HG03095 (cell line): Measurements from ENCODE around the gene CCDC106.

Source experiments
- ATAC-seq: cut with Tn5 transposase; IDR thresholded peaks from one replicate; pipeline ENCODE4 v1.9.1; 2021; ENCODE audit warnings: moderate library complexity; ENCODE audit not compliant: unreplicated experiment

CCDC106 gene

DNA sequence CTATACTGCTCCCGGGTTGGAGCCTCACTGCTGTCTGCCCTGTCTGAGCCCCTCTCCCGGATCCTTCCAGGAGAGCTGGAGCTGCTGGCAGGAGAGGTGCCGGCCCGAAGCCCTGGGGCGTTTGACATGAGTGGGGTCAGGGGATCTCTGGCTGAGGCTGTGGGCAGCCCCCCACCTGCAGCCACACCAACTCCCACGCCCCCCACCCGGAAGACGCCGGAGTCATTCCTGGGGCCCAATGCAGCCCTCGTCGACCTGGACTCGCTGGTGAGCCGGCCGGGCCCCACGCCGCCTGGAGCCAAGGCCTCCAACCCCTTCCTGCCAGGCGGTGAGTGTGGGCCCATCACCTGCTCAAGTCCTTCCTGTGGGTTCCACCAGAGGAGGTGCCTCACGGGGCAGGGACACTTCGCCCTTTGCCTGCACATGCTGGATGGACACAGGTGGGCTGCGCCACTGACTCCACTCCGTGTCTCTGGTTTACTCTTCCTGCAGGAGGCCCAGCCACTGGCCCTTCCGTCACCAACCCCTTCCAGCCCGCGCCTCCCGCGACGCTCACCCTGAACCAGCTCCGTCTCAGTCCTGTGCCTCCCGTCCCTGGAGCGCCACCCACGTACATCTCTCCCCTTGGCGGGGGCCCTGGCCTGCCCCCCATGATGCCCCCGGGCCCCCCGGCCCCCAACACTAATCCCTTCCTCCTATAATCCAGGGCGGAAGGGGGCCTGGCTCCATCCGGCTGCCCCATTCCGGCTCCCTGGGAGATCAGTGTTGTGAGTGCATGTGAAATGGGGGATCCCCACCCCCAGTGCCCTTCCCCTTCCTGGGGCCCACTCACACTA is 46.9 kb downstream of the CCDC106 start:
- no peak for ATAC-seq

DNA sequence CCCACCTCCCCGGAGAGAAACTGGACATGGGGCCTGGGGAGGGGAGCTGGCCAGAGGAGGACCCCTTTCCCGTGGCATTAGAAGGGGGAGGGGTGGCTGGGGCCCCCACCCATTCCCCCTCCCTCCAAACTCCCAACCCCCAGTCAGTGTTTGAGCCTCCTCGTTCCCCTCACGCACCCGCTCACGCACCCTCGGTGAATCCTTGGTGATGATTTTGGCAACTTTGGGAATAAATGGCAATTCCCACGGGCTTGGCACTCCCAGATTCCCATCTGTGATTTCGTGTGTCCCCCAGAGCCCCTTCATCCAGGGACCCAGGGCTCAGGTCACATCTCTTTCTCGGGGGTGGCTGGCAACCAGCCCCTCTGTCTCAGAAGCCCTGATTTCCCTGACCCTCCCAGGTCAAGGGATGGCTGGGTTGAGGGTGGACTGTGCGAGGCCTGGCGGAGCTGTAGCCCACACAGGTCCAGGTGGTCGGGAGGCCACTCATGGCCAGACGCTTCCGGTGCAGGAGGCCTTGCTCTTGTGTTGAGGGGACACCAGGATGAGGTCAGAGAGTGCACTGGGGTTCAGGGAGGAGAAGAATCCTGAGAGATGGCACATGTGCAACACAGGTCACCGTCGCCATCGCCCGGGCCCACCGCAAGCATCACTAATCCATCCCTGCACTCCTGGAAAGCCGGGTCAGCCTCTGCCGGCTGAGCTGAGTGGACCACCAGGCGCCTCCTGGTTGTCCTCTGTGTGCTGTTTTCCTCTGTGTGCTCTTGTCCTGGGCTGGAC is 47.7 kb downstream of the CCDC106 start:
- no peak for ATAC-seq

DNA sequence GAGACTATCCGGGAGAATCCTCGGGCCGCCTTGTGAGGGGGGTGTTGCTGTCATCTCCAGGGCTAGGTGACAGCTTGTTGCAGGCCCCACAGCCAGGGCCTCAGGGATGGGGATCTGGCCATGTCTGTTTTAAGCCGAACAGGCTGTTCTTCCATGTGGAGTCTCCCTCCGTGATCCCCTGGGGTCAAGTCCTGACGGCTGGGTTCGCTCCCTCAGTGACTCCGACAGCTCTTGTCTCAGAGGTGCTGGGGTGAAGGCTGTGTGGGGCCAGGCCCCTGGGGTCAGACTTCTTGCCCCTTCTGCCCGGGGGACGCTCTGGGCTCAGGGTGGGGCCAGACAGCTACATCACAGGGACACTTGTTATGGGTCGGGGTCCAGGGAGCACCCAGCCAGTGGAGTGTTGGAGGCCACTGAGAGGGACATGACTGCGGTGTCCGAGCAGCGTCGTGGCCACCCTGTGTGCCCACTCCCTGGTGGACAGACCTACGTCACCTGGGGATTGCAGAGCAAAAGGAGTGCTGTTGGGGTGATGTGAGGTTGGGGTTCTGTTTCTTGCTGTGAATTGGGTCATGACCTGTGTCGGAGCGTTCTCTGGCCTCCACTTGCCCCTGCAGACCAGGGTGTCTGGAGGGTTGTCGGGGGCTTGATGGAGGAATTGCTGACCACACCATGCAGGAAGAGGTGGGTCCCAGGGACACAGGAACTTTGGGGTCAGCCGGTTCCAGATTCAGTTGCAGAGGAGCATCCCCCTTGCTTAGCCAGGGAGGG is 48.5 kb downstream of the CCDC106 start:
- ATAC-seq = no peak

DNA sequence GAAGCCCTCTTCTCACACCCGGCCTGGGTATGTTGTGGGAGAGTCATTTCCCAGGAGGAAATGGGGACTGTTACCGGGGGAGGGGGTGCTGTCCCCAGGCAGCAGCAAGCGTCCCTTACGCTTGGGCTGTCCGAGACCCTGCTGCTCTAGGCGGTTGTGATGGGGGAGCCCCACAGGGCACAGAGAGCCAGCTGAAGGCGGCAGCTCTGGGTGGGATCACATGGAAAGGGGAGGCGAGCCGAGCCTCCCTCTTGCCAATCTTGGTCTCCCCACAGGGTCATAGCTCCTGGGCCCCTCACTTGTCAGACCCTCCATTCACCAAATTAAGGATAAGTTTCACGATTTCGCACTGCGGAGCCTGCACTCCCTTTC is 49.0 kb downstream of the CCDC106 start:
- ATAC-seq = no peak

DNA sequence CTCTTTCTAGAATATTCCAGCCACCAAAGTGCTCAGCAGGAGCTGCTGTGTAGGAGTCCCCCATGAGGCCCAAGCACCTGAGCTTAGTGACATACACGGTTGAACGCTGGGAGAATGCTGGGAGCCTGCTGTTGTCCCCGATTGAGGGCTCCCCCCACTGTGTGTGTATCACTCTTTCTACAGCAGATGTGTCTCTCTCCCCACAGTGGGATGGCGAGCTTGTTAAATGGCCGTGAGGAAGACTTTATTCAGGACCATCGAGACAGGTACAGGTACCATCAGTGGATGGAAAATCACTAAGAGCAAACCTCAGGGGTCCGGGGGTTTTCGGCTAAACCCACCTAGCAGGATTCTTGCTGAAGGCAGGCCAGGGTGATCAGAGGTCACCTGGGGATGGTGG is 49.7 kb downstream of the CCDC106 start:
- no peak for ATAC-seq

DNA sequence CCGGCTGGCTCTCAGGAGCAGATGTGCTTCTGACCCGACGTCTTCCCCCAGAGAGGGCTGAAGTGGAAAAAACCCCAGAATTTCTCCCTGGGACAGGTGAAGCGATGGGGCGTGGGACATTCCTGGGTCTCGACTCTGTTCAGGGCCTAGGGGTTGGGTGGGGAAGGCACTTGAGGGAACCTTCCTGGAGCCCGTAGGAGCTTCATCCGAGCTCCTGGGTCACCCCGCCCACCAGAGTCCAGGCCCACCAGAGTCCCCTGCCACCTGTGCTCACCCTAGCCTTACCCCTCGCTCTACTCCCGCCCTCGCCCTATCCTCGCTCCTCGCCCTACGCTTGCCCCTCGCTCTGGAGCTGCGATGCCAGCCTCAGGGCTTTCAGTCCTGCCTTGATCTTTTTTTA is 50.2 kb downstream of the CCDC106 start:
- ATAC-seq = no peak

DNA sequence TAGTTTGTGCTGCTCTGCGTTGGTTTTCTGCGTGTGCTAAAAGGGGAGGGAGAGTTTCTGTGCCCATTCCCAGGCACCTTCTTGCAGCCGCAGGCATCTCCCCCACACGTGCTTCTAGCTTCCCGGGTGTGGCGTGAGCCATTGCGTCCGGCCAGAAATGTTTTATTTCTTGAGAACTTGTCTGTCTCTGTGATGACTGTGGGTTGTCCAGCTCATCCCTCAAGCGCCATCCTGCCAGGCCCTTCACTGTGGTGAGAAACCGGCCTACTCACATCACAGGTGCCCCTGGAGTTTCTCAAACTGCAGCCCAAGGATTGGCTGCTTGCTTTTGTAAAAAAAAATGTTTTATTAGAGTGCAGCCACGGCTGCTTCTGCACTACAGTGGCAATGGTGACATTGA is 51.2 kb downstream of the CCDC106 start:
- ATAC-seq = no peak

DNA sequence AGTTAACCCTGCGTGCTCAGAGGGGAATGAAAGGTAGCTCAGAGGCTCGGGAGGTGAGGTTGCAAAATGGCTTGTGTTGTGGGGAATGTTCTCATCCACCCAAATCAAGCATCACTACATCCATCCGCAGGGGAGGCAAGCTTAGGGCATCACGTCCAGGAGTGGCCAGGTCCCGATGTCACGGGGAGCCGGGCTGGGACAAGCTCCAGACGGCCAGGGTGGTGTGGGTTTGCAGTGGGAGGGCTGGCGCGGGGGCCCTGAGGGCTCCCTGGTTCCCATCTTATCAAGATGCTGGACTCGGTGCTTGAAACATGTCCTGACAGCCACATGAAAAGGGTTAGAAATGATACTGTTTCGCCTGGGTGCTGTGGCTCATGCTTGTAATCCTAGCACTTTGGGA is 52.8 kb downstream of the CCDC106 start:
- ATAC-seq = no peak

DNA sequence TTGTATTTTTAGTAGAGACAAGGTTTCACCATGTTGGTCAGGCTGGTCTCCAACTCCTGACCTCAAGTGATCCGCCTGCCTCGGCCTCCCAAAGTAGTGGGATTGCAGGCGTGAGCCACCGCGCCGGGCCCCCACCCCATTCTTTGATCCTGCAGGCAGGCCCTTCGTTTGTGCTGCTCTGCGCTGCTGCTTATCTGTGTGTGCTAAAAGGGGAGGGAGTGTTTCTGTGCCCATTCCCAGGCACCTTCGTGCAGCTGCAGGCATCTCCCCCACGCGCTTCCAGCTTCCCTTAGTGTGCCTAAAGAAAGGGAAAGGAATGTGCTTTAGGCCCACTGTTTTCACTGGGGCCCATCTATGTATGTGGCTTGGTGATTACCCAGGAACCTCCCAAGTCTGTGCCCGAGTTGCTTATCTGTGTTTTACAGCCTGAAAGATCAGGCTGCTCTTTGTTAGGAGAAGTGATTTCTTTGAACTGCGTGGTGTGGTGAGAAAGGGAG is 54.2 kb downstream of the CCDC106 start:
- no peak for ATAC-seq
